HL-60 (cell line): ENCODE data around the gene PSMC4.

ENCODE experiments used
- DNase-seq, 2 experiments: peaks; one replicate each; pipeline ENCODE4 v3.0.0-alpha.2; 2010 to 2020; ENCODE audit warnings: low read depth in 1 of 2, low spot score in 1 of 2
- H3K27ac ChIP-seq: fragments of 250-450 bp; sonication (Bioruptor Pico); replicated peaks from 2 replicates; pipeline ENCODE4 v1.5.1; 2020; ENCODE audit warnings: mild to moderate bottlenecking, moderate library complexity
- H3K27me3 ChIP-seq: fragments of 250-450 bp; sonication (Bioruptor Pico); 2 replicates; pipeline ENCODE4 v1.5.1; 2021; ENCODE audit warnings: mild to moderate bottlenecking, moderate library complexity; ENCODE audit not compliant: insufficient read depth, poor library complexity, severe bottlenecking
- H3K4me3 ChIP-seq: replicated peaks from 2 replicates; pipeline ENCODE4 v1.5.1; 2011; ENCODE audit warnings: mild to moderate bottlenecking, control low read depth, low read length; ENCODE audit not compliant: insufficient read depth
- GABPA ChIP-seq: IDR thresholded peaks from 2 replicates; pipeline ENCODE4 v1.6.1; 2012; ENCODE audit warnings: low read depth
- POLR2AphosphoS5 ChIP-seq: IDR thresholded peaks from 2 replicates; pipeline ENCODE4 v1.6.1; 2012; ENCODE audit warnings: low read depth
- SPI1 ChIP-seq: IDR thresholded peaks from 2 replicates; pipeline ENCODE4 v1.6.1; 2012; ENCODE audit warnings: low read depth, mild to moderate bottlenecking, borderline replicate concordance
- TF ChIP-seq, protein P1 (sequence below): IDR thresholded peaks from 2 replicates; pipeline ENCODE4 v1.6.1; 2012; ENCODE audit warnings: low read depth; ENCODE audit not compliant: insufficient replicate concordance
- TF ChIP-seq, protein P2 (sequence below): IDR thresholded peaks from one replicate; pipeline ENCODE4 v1.5.1; 2011; ENCODE audit warnings: low read length, control low read depth, inconsistent platforms; ENCODE audit not compliant: insufficient read depth

The PSMC4 gene

GRCh38 chr19:40013991-40014390 lies 43.0 kb downstream of the PSMC4 start:
- Histone ChIP-seq H3K4me3 (no peak overlapping the region), H3K27ac (no peak overlapping the region), H3K27me3 (no peaks in the 10 kb centered on the region)
- TF ChIP-seq POLR2AphosphoS5: no peak
- TF ChIP-seq SPI1: no peak
- TF ChIP-seq, protein P1, sequence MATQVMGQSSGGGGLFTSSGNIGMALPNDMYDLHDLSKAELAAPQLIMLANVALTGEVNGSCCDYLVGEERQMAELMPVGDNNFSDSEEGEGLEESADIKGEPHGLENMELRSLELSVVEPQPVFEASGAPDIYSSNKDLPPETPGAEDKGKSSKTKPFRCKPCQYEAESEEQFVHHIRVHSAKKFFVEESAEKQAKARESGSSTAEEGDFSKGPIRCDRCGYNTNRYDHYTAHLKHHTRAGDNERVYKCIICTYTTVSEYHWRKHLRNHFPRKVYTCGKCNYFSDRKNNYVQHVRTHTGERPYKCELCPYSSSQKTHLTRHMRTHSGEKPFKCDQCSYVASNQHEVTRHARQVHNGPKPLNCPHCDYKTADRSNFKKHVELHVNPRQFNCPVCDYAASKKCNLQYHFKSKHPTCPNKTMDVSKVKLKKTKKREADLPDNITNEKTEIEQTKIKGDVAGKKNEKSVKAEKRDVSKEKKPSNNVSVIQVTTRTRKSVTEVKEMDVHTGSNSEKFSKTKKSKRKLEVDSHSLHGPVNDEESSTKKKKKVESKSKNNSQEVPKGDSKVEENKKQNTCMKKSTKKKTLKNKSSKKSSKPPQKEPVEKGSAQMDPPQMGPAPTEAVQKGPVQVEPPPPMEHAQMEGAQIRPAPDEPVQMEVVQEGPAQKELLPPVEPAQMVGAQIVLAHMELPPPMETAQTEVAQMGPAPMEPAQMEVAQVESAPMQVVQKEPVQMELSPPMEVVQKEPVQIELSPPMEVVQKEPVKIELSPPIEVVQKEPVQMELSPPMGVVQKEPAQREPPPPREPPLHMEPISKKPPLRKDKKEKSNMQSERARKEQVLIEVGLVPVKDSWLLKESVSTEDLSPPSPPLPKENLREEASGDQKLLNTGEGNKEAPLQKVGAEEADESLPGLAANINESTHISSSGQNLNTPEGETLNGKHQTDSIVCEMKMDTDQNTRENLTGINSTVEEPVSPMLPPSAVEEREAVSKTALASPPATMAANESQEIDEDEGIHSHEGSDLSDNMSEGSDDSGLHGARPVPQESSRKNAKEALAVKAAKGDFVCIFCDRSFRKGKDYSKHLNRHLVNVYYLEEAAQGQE: no peak
- no peak for DNase-seq

DNA sequence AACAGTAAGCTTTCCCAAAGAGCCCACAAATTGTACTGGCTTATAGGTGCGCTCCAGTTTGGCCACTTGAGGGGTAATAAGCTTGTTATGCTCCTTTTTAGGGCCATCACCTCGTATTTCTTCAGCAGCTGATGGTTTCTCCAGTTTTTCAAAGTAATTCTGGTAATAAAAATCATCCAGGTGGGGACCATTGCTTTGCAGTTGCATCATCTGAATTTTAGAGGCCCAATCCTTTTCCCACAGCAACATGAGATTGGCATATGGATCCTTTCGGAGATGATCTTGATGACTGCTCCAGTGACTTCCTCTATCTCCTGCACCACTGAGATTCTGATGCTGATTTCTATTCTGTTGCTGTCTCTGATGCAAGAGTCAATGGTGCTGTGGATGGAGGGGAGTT lies 53.0 kb downstream of the PSMC4 start:
- no peak overlapping the region for H3K27ac ChIP-seq
- H3K27me3 ChIP-seq: no peaks in the 10 kb centered on the region
- no peak for TF ChIP-seq POLR2AphosphoS5
- TF ChIP-seq GABPA: no peak
- TF ChIP-seq, protein P2, sequence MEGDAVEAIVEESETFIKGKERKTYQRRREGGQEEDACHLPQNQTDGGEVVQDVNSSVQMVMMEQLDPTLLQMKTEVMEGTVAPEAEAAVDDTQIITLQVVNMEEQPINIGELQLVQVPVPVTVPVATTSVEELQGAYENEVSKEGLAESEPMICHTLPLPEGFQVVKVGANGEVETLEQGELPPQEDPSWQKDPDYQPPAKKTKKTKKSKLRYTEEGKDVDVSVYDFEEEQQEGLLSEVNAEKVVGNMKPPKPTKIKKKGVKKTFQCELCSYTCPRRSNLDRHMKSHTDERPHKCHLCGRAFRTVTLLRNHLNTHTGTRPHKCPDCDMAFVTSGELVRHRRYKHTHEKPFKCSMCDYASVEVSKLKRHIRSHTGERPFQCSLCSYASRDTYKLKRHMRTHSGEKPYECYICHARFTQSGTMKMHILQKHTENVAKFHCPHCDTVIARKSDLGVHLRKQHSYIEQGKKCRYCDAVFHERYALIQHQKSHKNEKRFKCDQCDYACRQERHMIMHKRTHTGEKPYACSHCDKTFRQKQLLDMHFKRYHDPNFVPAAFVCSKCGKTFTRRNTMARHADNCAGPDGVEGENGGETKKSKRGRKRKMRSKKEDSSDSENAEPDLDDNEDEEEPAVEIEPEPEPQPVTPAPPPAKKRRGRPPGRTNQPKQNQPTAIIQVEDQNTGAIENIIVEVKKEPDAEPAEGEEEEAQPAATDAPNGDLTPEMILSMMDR: no peak
- TF ChIP-seq, protein P1: no peak
- TF ChIP-seq SPI1: no peak
- DNase-seq: no peak
- no peak overlapping the region for H3K4me3 ChIP-seq

GRCh38 chr19:40025938-40026596 lies 55.1 kb downstream of the PSMC4 start:
- Histone ChIP-seq H3K27me3 (no peaks in the 10 kb centered on the region), H3K4me3 (no peak overlapping the region), H3K27ac (no peak overlapping the region)
- no peak for DNase-seq
- no peak for TF ChIP-seq POLR2AphosphoS5
- TF ChIP-seq, protein P2: no peak
- TF ChIP-seq GABPA: no peak

GRCh38 chr19:40026597-40026970 lies 55.6 kb downstream of the PSMC4 start:
- DNase-seq: no peak
- H3K27me3 ChIP-seq: no peaks in the 10 kb centered on the region
- no peak overlapping the region for H3K27ac ChIP-seq
- TF ChIP-seq, protein P2: no peak
- TF ChIP-seq POLR2AphosphoS5: no peak
- TF ChIP-seq GABPA: no peak
- TF ChIP-seq, protein P1: no peak
- no peak for TF ChIP-seq SPI1
- no peak overlapping the region for H3K4me3 ChIP-seq
